GM12878 (cell line): ENCODE data around the gene PILRB.

Experiments used
- ASH2L ChIP-seq: fragments of 300-600, 200-600 bp; sonication (generic); IDR thresholded peaks from 2 replicates; pipeline ENCODE4 v1.6.1; 2017; ENCODE audit warnings: low read depth, mild to moderate bottlenecking, borderline replicate concordance
- CTCF ChIP-seq, 3 experiments: IDR thresholded peaks in 2 of 3; conservative IDR thresholded peaks in 1 of 3; 2 replicates each; pipeline ENCODE4 v1.5.1; 2011; ENCODE audit warnings: low read depth in 3 of 3, low read length in 3 of 3, mild to moderate bottlenecking in 3 of 3, control low read depth in 2 of 3, moderate library complexity in 2 of 3, inconsistent platforms in 1 of 3, mixed read lengths in 1 of 3; ENCODE audit not compliant: control insufficient read depth in 2 of 3, insufficient read depth in 1 of 3; ENCODE audit errors: extremely low read depth in 1 of 3
- ESRRA ChIP-seq: IDR thresholded peaks from 2 replicates; pipeline ENCODE4 v1.6.1; 2012; ENCODE audit warnings: mild to moderate bottlenecking, low read length, improper control_type of control experiment
- EZH2 ChIP-seq: IDR thresholded peaks from 2 replicates; pipeline ENCODE4 v1.6.1; 2012; ENCODE audit warnings: low read depth, mild to moderate bottlenecking, control low read depth, inconsistent platforms, low read length, borderline replicate concordance; ENCODE audit not compliant: control insufficient read depth
- FOXK2 ChIP-seq: fragments of 450-650 bp; IDR thresholded peaks from 2 replicates; pipeline ENCODE4 v1.6.1; 2017; ENCODE audit warnings: mild to moderate bottlenecking, moderate library complexity
- JUNB ChIP-seq: IDR thresholded peaks from 2 replicates; pipeline ENCODE4 v1.6.1; 2016; ENCODE audit warnings: antibody characterized with exemption, mild to moderate bottlenecking
- NFXL1 ChIP-seq: fragments of 450-650 bp; IDR thresholded peaks from 2 replicates; pipeline ENCODE4 v1.6.1; 2017; ENCODE audit warnings: antibody characterized with exemption, mild to moderate bottlenecking, borderline replicate concordance
- POLR2A ChIP-seq: IDR thresholded peaks from 2 replicates; pipeline ENCODE4 v1.6.1; 2011; ENCODE audit warnings: low read depth, mild to moderate bottlenecking, low read length
- REST ChIP-seq: IDR thresholded peaks from 2 replicates; pipeline ENCODE4 v1.6.1; 2012; ENCODE audit warnings: mild to moderate bottlenecking, low read depth, low read length
- STAT1 ChIP-seq: fragments of 450-650 bp; conservative IDR thresholded peaks from 2 replicates; pipeline ENCODE4 v1.6.1; 2014; ENCODE audit warnings: antibody characterized with exemption, mild to moderate bottlenecking
- TF ChIP-seq, protein P1 (sequence below): IDR thresholded peaks from 2 replicates; pipeline ENCODE4 v1.6.1; 2012; ENCODE audit warnings: low read length, inconsistent platforms

- peak; percentile 91 for TF ChIP-seq JUNB
- no peak; the same call in 1 of the 2 replicates for TF ChIP-seq FOXK2
- no peak for TF ChIP-seq CTCF (IDR thresholded peaks at IDR 0.05 in 2 of 3, conservative IDR thresholded peaks at IDR 0.05 in 1 of 3; ENCODE audit: control insufficient read depth in 2 of 3, extremely low read depth in 1 of 3, insufficient read depth in 1 of 3, low read depth in 3 of 3, low read length in 3 of 3)
- TF ChIP-seq, protein P1, sequence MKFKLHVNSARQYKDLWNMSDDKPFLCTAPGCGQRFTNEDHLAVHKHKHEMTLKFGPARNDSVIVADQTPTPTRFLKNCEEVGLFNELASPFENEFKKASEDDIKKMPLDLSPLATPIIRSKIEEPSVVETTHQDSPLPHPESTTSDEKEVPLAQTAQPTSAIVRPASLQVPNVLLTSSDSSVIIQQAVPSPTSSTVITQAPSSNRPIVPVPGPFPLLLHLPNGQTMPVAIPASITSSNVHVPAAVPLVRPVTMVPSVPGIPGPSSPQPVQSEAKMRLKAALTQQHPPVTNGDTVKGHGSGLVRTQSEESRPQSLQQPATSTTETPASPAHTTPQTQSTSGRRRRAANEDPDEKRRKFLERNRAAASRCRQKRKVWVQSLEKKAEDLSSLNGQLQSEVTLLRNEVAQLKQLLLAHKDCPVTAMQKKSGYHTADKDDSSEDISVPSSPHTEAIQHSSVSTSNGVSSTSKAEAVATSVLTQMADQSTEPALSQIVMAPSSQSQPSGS, result peak; percentile 91
- no peak for TF ChIP-seq STAT1
- no peak for TF ChIP-seq POLR2A
- no peak for TF ChIP-seq EZH2
- TF ChIP-seq NFXL1, result no peak
- TF ChIP-seq REST, result no peak
- TF ChIP-seq ASH2L, result no peak
- TF ChIP-seq ESRRA, result no peak
These were observed 38.6 kb downstream of the PILRB start for GRCh38 chr7:100396421-100396982.
